H1 (cell line): ENCODE measurements around the gene EVPL.

Experiments
- ASH2L ChIP-seq: fragments of 200-600, 300-600 bp; sonication (generic); IDR thresholded peaks from one replicate; pipeline ENCODE4 v1.7.1; 2017; ENCODE audit warnings: low read length
- POLR2A ChIP-seq, 2 experiments: IDR thresholded peaks; 1 replicate in 1 of 2; 2 replicates in 1 of 2; pipeline ENCODE4 v1.6.1; 2011; ENCODE audit warnings: low read depth in 2 of 2, low read length in 2 of 2, mild to moderate bottlenecking in 2 of 2; ENCODE audit errors: control extremely low read depth in 1 of 2
- YY1 ChIP-seq: IDR thresholded peaks from 2 replicates; pipeline ENCODE4 v1.6.1; 2011; ENCODE audit warnings: low read depth, mild to moderate bottlenecking, low read length
- TF ChIP-seq, protein P1 (sequence below), 3 experiments: IDR thresholded peaks; 1 replicate in 2 of 3; 2 replicates in 1 of 3; pipeline versions ENCODE4 v1.5.1 to v1.6.1; 2011; ENCODE audit warnings: low read length in 3 of 3, mild to moderate bottlenecking in 3 of 3, inconsistent platforms in 2 of 3, low read depth in 1 of 3, moderate library complexity in 1 of 3; ENCODE audit not compliant: insufficient read depth in 1 of 3; ENCODE audit errors: control extremely low read depth in 1 of 3

- TF ChIP-seq YY1 (no peak), POLR2A (IDR thresholded peaks at IDR 0.05; ENCODE audit: control extremely low read depth in 1 of 2, low read depth in 2 of 2, low read length in 2 of 2) (no peak), ASH2L (no peak)
- TF ChIP-seq, protein P1, sequence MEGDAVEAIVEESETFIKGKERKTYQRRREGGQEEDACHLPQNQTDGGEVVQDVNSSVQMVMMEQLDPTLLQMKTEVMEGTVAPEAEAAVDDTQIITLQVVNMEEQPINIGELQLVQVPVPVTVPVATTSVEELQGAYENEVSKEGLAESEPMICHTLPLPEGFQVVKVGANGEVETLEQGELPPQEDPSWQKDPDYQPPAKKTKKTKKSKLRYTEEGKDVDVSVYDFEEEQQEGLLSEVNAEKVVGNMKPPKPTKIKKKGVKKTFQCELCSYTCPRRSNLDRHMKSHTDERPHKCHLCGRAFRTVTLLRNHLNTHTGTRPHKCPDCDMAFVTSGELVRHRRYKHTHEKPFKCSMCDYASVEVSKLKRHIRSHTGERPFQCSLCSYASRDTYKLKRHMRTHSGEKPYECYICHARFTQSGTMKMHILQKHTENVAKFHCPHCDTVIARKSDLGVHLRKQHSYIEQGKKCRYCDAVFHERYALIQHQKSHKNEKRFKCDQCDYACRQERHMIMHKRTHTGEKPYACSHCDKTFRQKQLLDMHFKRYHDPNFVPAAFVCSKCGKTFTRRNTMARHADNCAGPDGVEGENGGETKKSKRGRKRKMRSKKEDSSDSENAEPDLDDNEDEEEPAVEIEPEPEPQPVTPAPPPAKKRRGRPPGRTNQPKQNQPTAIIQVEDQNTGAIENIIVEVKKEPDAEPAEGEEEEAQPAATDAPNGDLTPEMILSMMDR (IDR thresholded peaks at IDR 0.05; ENCODE audit: control extremely low read depth in 1 of 3, insufficient read depth in 1 of 3, low read depth in 1 of 3, low read length in 3 of 3) = no peak
Observed at GRCh38 chr17:76007850-76008165, 19.3 kb downstream of the EVPL start.
